GM12891 (cell line): ENCODE data around the gene ME3.

Experiments
- POLR2A ChIP-seq: IDR thresholded peaks from 2 replicates; pipeline ENCODE4 v1.6.1; 2011; ENCODE audit warnings: low read depth, low read length, control low read depth
- POLR2AphosphoS5 ChIP-seq: IDR thresholded peaks from 2 replicates; pipeline ENCODE4 v1.6.1; 2011; ENCODE audit warnings: low read depth, low read length, control low read depth
- POU2F2 ChIP-seq: IDR thresholded peaks from 2 replicates; pipeline ENCODE4 v1.6.1; 2011; ENCODE audit warnings: low read depth, mild to moderate bottlenecking, control low read depth, low read length, moderate library complexity
- SPI1 ChIP-seq: IDR thresholded peaks from 2 replicates; pipeline ENCODE4 v1.6.1; 2011; ENCODE audit warnings: low read depth, low read length, control low read depth
- TAF1 ChIP-seq: IDR thresholded peaks from 2 replicates; pipeline ENCODE4 v1.6.1; 2011; ENCODE audit warnings: low read depth, low read length, control low read depth

DNA sequence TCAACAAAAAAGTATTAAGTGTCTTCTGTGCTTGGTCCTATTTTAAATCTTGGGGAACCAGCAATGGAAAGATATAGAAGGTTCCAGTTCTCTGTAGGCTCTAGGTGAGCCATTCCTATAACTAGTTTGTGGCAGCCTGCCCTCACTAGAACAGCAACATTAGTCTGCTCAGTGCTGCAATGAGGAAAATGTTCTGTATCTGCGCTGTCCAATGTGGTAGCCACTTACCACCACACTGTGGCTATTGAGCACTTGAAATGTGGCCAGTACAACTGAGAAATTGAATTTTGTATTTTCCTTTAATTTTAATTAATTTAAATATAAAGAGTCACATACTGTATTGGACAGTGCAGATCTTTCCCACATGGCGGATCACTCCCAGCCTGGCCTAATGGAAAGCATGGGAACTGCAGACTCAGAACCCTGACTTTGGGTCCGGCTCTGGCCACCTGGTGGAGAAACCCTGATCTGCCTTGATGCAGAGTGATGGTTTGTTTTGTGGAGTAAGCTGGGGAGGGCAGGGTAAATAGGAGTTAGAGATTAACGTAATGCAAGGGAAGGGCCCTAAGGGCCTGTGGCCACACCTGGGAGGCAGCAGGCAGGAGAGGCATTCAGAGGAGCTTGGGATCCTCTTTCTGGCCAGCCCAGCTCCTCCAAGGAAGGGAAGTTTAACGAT lies 101.0 kb downstream of the ME3 start:
- TF ChIP-seq POLR2AphosphoS5 (no peak), POLR2A (no peak), TAF1 (no peak), SPI1 (no peak), POU2F2 (no peak)
